Tibial nerve (tissue), 4 donors: ENCODE data around the gene SPTBN1.
A peak's percentile ranks its signal among the peaks of the same experiment; 100 is the strongest.

Experiments
- CTCF ChIP-seq, 5 experiments: fragments of 200-600 bp in 3 of 5; fragments of 450-650 bp in 2 of 5; sonication (generic) in 3 of 5; IDR thresholded peaks; one replicate each; pipeline ENCODE4 v1.5.1; 2016 to 2019; ENCODE audit warnings: antibody characterized with exemption in 5 of 5, mild to moderate bottlenecking in 3 of 5, moderate library complexity in 2 of 5
- EP300 ChIP-seq, 2 donors: sonication (generic); formaldehyde crosslinking; IDR thresholded peaks; one replicate each; pipeline ENCODE4 v1.6.1; 2017; ENCODE audit warnings: antibody characterized with exemption in 2 of 2, mild to moderate bottlenecking in 1 of 2
- POLR2A ChIP-seq, 2 donors: fragments of 450-650 bp; IDR thresholded peaks; one replicate each; pipeline ENCODE4 v1.6.1; 2017; ENCODE audit warnings: antibody characterized with exemption in 2 of 2, mild to moderate bottlenecking in 2 of 2, moderate library complexity in 2 of 2

- TF ChIP-seq CTCF (IDR thresholded peaks at IDR 0.05), result no peak
- TF ChIP-seq EP300 (IDR thresholded peaks at IDR 0.05), result peak in 1 of 2 donors; percentile 26
- TF ChIP-seq POLR2A (IDR thresholded peaks at IDR 0.05), result no peak
Measured at GRCh38 chr2:54638103-54638502, 182.0 kb downstream of the SPTBN1 start.
